ENCODE data around the gene GOLGA3.

Gene GOLGA3

DNA sequence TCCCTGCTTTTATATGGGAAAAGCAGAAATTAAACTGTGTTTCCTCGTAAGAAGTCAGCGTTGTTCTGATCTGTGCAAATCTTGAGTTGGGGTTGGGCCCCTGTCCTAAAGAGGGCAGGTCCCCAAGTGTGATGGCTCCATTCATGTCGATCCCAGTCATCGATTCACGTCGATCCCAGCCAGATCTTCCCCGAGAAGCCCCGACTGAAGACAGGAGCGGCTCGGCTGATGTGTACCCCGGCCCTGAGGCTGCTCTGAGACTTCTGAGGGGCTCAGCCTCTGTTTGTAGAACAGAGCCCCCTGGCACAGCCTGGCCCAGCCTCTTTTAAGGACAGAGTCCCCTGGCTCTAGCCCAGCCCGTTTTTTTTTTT, 108.7 kb downstream of the GOLGA3 start:
- TF ChIP-seq, protein P1, sequence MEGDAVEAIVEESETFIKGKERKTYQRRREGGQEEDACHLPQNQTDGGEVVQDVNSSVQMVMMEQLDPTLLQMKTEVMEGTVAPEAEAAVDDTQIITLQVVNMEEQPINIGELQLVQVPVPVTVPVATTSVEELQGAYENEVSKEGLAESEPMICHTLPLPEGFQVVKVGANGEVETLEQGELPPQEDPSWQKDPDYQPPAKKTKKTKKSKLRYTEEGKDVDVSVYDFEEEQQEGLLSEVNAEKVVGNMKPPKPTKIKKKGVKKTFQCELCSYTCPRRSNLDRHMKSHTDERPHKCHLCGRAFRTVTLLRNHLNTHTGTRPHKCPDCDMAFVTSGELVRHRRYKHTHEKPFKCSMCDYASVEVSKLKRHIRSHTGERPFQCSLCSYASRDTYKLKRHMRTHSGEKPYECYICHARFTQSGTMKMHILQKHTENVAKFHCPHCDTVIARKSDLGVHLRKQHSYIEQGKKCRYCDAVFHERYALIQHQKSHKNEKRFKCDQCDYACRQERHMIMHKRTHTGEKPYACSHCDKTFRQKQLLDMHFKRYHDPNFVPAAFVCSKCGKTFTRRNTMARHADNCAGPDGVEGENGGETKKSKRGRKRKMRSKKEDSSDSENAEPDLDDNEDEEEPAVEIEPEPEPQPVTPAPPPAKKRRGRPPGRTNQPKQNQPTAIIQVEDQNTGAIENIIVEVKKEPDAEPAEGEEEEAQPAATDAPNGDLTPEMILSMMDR (IDR thresholded peaks at IDR 0.05; ENCODE audit: extremely low read depth, insufficient read depth, missing control alignments) = no peak
- no peak for DNase-seq (ENCODE audit: low spot score)
- in situ Hi-C loops (cut with MboI; ENCODE audit: low pct_unique_long_range_greater_than_20kb, low sequenced_read_pairs, unreplicated experiment) = no loop called here

DNA sequence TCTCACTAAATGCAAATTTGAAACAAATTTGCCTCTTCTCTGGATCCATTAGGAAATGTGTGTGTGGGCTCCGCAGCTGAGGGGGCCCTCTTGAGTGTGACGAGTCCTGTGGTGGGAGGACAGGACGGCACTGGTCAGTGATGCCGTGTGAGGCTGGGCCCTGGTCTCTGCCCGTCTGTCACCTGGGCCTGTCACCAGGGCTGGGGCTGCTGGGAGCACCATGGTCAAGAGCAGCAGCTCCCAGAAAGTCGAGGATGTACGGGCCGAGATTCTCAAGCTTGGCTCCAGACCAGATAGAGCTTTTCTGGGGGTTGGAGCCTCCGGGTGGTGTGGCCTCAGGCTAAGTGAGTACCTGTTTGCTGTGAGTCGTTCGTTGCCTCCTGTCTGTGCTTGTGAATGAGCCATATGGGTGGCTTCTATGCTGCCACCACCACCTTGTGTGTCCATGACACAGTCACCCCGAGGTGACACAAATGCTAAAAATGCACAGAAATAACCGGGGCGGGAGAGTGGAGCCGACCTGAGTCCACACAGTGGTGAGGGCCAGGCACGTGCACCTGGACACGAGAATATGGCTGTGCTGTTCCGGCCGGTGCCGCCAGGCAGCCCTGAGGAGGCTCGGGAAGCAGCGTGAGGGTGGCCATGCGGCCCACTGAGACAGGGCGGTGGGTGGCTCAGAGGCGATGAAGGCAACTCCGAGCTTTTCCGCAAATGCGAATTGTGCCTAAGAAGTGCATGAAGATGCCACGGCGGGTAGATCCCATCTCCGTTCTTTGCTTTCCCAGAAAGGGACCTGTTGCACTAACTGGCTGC, 109.3 kb downstream of the GOLGA3 start:
- in situ Hi-C loops (cut with MboI; ENCODE audit: low pct_unique_long_range_greater_than_20kb, low sequenced_read_pairs, unreplicated experiment) = no loop called here
- TF ChIP-seq, protein P1 (IDR thresholded peaks at IDR 0.05; ENCODE audit: extremely low read depth, insufficient read depth, missing control alignments) = no peak
- DNase-seq (ENCODE audit: low spot score) = no peak
